IPS-15b (cell line): ENCODE data around the gene RAPGEF2.
"Not testable (repeated sequence)": the region's sequence is repeated elsewhere in the genome, so short reads cannot be mapped to it uniquely, and the experiment has no call there.

Experiments used
- H3K27me3 ChIP-seq: one replicate; pipeline ENCODE4 v1.6.1; 2013; ENCODE audit warnings: low read length; ENCODE audit not compliant: control insufficient read depth, insufficient read depth
- H3K36me3 ChIP-seq: one replicate; pipeline ENCODE4 v1.6.1; 2013; ENCODE audit warnings: low read length; ENCODE audit not compliant: control insufficient read depth, insufficient read depth
- H3K4me1 ChIP-seq: one replicate; pipeline ENCODE4 v1.6.1; 2013; ENCODE audit warnings: mild to moderate bottlenecking, low read length; ENCODE audit not compliant: control insufficient read depth, insufficient read depth
- H3K4me3 ChIP-seq: one replicate; pipeline ENCODE4 v1.5.1; 2013; ENCODE audit warnings: low read depth, low read length
- H3K9ac ChIP-seq: one replicate; pipeline ENCODE4 v1.6.1; 2013; ENCODE audit warnings: low read depth, mild to moderate bottlenecking, low read length
- H3K9me3 ChIP-seq: one replicate; pipeline ENCODE4 v1.6.1; 2013; ENCODE audit warnings: mild to moderate bottlenecking, low read length; ENCODE audit not compliant: control insufficient read depth, insufficient read depth

Gene RAPGEF2

DNA sequence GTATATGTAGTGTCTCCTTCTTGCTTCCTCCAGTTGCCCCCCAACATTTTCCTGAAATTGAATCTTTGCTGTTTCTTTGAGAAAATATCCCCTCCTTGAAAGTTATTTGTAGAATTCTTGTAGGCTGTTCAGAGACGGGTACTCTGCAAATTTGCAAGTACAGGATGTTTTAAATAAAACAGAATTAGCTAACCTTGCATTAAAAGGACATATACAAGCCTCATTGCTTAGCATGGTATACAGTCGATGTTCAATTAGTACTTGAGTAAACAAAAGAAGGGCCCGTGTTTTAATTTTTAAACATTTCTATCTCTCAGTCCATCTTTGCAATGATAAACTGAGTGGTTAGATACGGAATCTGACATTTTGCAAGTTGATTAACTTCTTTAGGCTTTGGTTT is 50.8 kb downstream of the RAPGEF2 start:
- H3K27me3 ChIP-seq, result no peaks in the 10 kb centered on the region

DNA sequence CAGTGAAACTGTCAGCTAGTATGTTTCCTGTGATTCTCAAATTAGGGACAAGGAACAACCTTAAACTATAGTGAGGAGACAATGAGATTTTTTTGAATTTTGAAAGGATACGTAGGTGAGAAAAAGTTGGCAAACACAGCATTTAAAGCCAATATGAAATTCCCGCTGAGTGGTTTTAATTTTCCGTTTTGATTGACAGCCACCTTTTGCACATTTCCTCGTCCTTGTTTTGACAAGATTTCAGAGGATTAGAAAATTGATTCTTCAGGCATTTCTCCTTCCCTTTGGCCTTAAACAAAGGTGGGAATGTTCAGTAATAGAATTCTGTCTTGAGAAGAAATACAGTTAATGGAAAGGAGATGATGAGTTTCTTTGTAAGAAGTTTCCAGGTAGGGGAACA is 52.2 kb downstream of the RAPGEF2 start:
- no peak overlapping the region for H3K9ac ChIP-seq
- H3K9me3 ChIP-seq, result no peaks in the 10 kb centered on the region
- H3K36me3 ChIP-seq, result no peaks in the 10 kb centered on the region
- H3K27me3 ChIP-seq, result no peaks in the 10 kb centered on the region
- H3K4me3 ChIP-seq, result no peak overlapping the region
- H3K4me1 ChIP-seq, result peaks cover 27% of the 10 kb centered on the region

More for the DNA sequence above, 50.8 kb downstream of the RAPGEF2 start:
- Histone ChIP-seq H3K9ac (no peak overlapping the region), H3K4me3 (no peak overlapping the region), H3K36me3 (no peaks in the 10 kb centered on the region), H3K4me1 (peaks cover 27% of the 10 kb centered on the region), H3K9me3 (no peaks in the 10 kb centered on the region)

DNA sequence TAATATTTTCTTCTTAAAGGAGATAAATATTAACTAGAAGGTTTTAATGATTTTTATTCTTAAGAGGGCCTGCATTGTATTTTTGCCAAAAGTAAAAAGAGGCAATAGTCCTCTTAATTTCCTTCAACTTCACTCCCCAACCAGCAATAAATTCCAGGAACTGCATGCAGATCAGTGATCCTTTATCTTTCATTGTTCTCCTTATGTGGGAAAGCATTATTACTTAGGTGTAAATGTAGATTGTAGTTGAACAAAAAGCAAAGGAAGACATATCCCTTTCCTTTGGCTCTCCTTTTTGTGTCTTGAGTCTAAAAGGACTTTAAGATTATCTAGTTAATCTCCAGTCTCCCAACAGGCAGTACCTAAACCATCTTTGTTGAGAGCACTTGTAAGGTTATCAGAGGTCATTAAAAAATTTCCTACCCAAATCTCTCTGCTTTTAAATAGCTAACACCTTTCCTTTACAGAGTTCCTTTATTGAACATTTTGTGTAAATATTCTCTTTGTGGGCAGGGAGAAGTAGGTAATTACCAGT is 55.3 kb downstream of the RAPGEF2 start:
- no peaks in the 10 kb centered on the region for H3K27me3 ChIP-seq
- peaks cover 18% of the 10 kb centered on the region for H3K4me1 ChIP-seq
- no peaks in the 10 kb centered on the region for H3K36me3 ChIP-seq
- H3K9ac ChIP-seq, result no peak overlapping the region
- H3K4me3 ChIP-seq, result no peak overlapping the region
- no peaks in the 10 kb centered on the region for H3K9me3 ChIP-seq

DNA sequence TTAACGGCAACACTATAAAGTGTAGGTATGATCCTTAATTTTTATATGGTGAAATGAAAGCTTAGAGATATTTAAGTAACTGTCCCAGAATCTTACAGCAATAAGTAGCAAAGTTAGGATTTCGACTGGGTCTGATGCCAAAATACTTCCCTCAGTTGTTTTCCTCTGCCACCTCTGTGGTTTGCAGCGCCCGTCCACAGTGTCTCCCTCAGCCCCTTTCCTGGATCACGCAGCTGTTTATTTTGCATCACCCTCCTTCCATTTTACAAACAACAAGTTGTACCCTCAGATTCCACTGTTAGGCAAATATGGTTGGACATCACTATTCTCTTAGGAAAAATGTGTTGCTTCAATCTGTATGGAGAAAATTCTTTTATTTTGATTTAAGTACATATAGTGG is 56.1 kb downstream of the RAPGEF2 start:
- no peaks in the 10 kb centered on the region for H3K27me3 ChIP-seq
- peaks cover 15% of the 10 kb centered on the region for H3K4me1 ChIP-seq
- H3K4me3 ChIP-seq, result no peak overlapping the region
- H3K9me3 ChIP-seq, result no peaks in the 10 kb centered on the region
- H3K9ac ChIP-seq, result no peak overlapping the region
- no peaks in the 10 kb centered on the region for H3K36me3 ChIP-seq

DNA sequence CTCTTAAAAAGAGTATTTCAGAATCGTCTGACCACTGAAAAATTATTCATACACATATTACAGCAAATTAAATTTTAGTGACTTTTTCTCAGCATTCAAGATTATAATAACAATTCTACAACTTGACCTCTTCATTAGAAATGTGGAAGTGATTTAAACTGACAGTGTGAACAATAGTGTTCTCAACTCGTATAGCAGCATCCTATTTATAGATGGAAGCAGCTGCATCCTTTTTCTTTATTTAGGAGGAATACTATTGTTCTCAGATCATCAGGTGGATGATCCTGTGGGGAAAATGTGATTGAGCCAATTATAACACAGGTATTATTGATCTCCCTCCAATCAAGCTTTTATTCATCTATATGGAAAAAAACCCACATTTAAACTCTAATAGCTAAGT is 56.7 kb downstream of the RAPGEF2 start:
- Histone ChIP-seq H3K4me1 (peaks cover 15% of the 10 kb centered on the region), H3K4me3 (no peak overlapping the region), H3K27me3 (no peaks in the 10 kb centered on the region), H3K9me3 (no peaks in the 10 kb centered on the region), H3K9ac (no peak overlapping the region), H3K36me3 (no peaks in the 10 kb centered on the region)

DNA sequence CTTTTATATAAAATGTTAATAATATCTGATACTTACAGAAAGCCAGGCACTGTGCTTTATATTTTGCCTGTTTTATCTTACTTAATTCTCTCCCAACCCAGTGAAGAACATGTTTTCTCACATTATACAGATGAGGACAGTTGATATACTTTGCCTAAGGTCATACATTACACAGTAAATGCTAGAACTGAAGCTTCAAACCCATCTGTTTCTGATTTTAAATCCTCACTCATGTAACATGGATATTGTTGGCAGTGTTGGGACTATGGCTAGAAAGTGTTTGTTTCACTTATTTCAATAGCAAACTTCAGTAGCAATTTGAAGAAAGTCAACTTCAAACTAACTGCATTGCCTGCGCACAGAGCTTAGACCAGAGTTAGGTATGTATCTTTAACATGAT is 57.4 kb downstream of the RAPGEF2 start:
- Histone ChIP-seq H3K9me3 (no peaks in the 10 kb centered on the region), H3K36me3 (no peaks in the 10 kb centered on the region), H3K9ac (no peak overlapping the region), H3K27me3 (no peaks in the 10 kb centered on the region), H3K4me1 (peaks cover 15% of the 10 kb centered on the region), H3K4me3 (no peak overlapping the region)

DNA sequence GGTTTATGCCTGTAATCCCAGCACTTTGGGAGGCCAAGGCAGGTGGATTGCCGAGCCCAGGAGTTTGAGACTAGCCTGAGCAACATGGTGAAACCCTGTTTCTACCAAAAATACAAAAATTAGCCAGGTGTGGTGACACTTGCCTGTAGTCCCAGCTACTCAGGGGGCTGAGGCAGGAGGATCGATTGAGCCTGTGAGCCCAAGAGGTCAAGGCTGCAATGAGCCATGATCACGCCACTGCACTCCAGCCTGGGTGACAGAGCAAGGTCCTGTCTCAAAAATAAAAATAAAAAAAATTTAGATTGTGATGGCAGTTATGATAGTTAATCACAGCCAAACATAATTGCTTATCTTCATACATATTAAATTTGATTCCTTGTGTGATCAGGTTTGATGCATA is 58.6 kb downstream of the RAPGEF2 start:
- not testable (repeated sequence) for H3K9ac ChIP-seq, H3K9me3 ChIP-seq, H3K27me3 ChIP-seq, H3K4me3 ChIP-seq, H3K36me3 ChIP-seq
- H3K4me1 ChIP-seq, result peaks cover 15% of the 10 kb centered on the region

DNA sequence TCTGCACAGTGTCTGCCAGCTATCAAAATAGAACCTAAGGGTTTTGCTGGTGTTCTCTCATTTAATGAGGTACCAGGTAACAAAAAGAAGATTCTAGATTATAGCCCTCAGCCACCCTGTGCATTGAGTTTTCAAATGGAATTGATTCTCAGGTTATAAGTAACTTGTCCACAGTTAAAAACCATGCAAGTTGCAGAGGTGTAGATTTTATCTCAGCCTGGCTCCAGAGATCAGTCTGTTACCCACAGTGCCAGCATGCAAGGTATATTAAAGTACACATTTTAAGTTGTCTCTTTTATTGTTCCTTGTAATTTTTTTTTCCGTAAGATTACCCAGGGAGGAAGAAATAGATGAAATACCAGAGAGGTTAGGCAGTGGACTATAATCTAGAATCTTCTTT is 59.7 kb downstream of the RAPGEF2 start:
- H3K4me1 ChIP-seq, result peaks cover 6% of the 10 kb centered on the region
- no peaks in the 10 kb centered on the region for H3K9me3 ChIP-seq
- H3K9ac ChIP-seq, result no peak overlapping the region
- no peak overlapping the region for H3K4me3 ChIP-seq
- H3K36me3 ChIP-seq, result no peaks in the 10 kb centered on the region
- H3K27me3 ChIP-seq, result no peaks in the 10 kb centered on the region

DNA sequence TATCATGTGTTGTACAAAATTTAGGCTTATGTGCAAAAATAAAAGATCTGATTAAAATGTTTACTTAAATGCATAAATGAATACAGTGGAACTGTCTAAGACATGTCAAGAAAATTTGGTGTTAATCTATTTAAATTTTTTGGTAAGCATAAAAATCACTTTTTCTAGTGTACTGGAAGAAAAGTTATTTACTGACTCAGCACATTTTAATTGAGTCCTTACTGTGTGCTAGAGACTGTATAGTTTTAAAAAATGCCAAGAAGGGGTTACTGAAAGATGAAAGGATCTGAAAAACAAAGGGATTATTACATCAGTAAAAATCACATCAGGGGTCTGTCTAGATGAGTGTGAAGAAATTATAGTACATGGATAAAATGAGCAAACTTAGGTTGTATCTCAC is 60.6 kb downstream of the RAPGEF2 start:
- Histone ChIP-seq H3K4me1 (peaks cover under 1% of the 10 kb centered on the region), H3K27me3 (no peaks in the 10 kb centered on the region), H3K9ac (no peak overlapping the region), H3K9me3 (no peaks in the 10 kb centered on the region), H3K36me3 (no peaks in the 10 kb centered on the region), H3K4me3 (no peak overlapping the region)

DNA sequence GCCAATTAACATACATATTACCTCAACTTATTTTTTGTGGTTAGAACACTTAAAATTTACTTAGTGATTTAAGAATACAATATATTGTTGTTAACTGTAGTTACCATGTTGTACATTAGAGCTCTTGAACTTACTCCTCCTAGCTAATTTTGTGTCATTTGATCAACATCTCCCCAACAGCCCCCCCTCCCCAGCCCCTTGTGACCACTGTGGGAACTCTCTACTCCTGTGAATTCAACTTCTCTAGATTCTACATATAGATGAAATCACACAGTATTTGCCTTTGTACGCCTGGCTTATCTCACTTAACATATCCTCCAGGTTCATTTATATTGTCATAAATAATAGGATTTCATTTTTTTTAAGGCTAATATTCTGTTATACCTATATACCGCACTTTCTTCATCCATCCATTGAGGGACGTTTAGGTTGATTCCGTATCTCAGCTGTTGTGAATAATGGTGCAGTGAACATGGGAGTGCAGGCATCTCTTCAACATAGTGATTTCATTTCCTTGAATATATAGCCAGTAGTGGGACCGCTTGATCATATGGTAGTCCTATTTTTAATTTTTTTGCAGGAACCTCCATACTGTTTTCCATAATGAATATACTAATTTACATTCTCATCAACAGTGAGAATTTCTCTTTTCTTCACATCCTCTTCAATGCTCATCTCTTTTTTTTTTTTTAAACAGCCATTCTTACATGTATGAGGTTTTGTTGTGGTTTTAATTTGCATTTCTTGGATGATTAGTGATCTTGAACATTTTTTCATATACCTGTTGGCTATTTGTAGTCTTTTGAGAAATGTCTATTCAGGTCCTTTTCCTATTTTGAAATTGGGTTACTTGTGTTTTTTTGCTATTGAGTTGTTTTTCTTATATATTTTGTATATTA is 66.8 kb downstream of the RAPGEF2 start:
- Histone ChIP-seq H3K27me3 (no peaks in the 10 kb centered on the region), H3K9ac (no peak overlapping the region), H3K4me3 (no peak overlapping the region), H3K4me1 (peaks cover 6% of the 10 kb centered on the region), H3K9me3 (no peaks in the 10 kb centered on the region), H3K36me3 (no peaks in the 10 kb centered on the region)

DNA sequence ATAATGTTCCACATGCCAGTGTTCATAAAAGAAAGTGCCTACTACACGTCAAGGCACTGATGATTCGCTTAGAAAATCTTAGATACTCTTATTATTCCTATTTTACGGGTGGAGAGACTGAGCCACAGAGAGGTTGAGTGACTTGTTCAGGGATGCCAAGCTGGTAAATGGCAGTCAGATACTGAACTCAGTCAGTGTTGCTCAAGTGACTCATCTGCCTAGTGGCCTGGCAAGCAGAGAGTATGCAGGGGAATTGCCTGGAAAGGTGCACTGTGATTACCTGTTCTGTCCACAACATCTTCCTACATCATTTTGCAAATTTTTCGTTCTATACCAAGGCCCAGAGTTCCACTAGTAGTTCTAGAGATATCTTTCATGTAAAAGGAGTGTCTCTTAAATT is 68.4 kb downstream of the RAPGEF2 start:
- Histone ChIP-seq H3K9me3 (no peaks in the 10 kb centered on the region), H3K36me3 (no peaks in the 10 kb centered on the region), H3K4me3 (no peak overlapping the region), H3K4me1 (peaks cover 18% of the 10 kb centered on the region), H3K27me3 (no peaks in the 10 kb centered on the region), H3K9ac (no peak overlapping the region)

DNA sequence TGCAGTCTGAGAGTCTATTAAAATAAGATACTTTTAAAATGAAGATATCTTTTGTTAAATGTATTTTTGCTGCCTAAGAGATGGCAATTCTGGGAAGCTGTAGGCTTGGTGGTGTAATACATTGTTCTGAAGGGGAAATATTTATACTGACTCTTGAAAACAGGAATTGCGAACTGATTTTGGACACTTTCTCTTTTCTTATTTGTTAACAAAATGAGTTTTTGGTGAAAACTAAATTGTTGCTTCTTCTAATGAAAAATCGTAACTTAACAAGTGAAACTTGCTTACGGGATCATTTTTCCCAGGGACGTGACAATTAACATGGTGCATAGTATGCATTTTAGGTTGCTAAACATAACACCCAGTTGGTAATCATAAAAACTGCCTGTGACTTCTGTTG is 71.0 kb downstream of the RAPGEF2 start:
- Histone ChIP-seq H3K27me3 (no peaks in the 10 kb centered on the region), H3K36me3 (no peaks in the 10 kb centered on the region), H3K4me1 (peaks cover 19% of the 10 kb centered on the region), H3K9ac (no peak overlapping the region), H3K9me3 (no peaks in the 10 kb centered on the region), H3K4me3 (no peak overlapping the region)
